HepG2 (cell line): Measurements from ENCODE around the gene TEKT1. TPM values are rescaled to one million over a fixed set of nuclear protein-coding genes. Genes with fewer than 3 reads are reported as not detected.

Experiments used
- ATF7 ChIP-seq, 2 experiments: fragments of 450-650 bp in 1 of 2; sonication (generic) in 1 of 2; formaldehyde crosslinking in 1 of 2; IDR thresholded peaks; 2 replicates each; pipeline versions ENCODE4 v1.4.0 to v1.6.1; 2016 to 2020; ENCODE audit warnings: antibody characterized with exemption in 1 of 2, mild to moderate bottlenecking in 1 of 2, missing genetic modification reagents in 1 of 2
- CHD4 ChIP-seq: fragments of 200-600 bp; sonication (generic); IDR thresholded peaks from 2 replicates; pipeline ENCODE4 v1.7.0; 2017; ENCODE audit warnings: mild to moderate bottlenecking, low read length, borderline replicate concordance
- FOSL1 ChIP-seq: sonication (generic); formaldehyde crosslinking; IDR thresholded peaks from 2 replicates; pipeline ENCODE4 v1.9.0; 2021; ENCODE audit warnings: missing genetic modification reagents, borderline replicate concordance
- KMT2B ChIP-seq: IDR thresholded peaks from 2 replicates; pipeline ENCODE4 v1.6.1; 2016; ENCODE audit warnings: missing genetic modification reagents, missing compliant biosample characterization
- NONO ChIP-seq, 2 experiments: fragments of 450-650 bp in 1 of 2; sonication (generic) in 1 of 2; formaldehyde crosslinking in 1 of 2; IDR thresholded peaks in 1 of 2; conservative IDR thresholded peaks in 1 of 2; 2 replicates each; pipeline versions ENCODE4 v1.6.1 to v1.8.0; 2017 to 2022; ENCODE audit warnings: mild to moderate bottlenecking in 1 of 2, missing genetic modification reagents in 1 of 2, moderate library complexity in 1 of 2
- PITX1 ChIP-seq: sonication (generic); formaldehyde crosslinking; IDR thresholded peaks from 2 replicates; pipeline ENCODE4 v1.5.1; 2020; ENCODE audit warnings: mild to moderate bottlenecking, missing genetic modification reagents
- RXRB ChIP-seq: IDR thresholded peaks from 2 replicates; pipeline ENCODE4 v1.6.1; 2016; ENCODE audit warnings: borderline replicate concordance, missing genetic modification reagents, missing compliant biosample characterization
- SAP130 ChIP-seq: IDR thresholded peaks from 2 replicates; pipeline ENCODE4 v1.6.1; 2016; ENCODE audit warnings: low read depth
- SNAPC2 ChIP-seq: sonication (generic); formaldehyde crosslinking; IDR thresholded peaks from 2 replicates; pipeline ENCODE4 v1.8.1; 2022; ENCODE audit warnings: mild to moderate bottlenecking, missing genetic modification reagents
- YEATS4 ChIP-seq: sonication (generic); formaldehyde crosslinking; IDR thresholded peaks from 2 replicates; pipeline ENCODE4 v1.4.0; 2020; ENCODE audit warnings: missing genetic modification reagents, borderline replicate concordance
- ZFP36L2 ChIP-seq: sonication (generic); formaldehyde crosslinking; IDR thresholded peaks from 2 replicates; pipeline ENCODE4 v1.4.0; 2020; ENCODE audit warnings: missing genetic modification reagents
- ZKSCAN8 ChIP-seq: IDR thresholded peaks from 2 replicates; pipeline ENCODE4 v1.6.1; 2016; ENCODE audit warnings: borderline replicate concordance, missing genetic modification reagents, missing compliant biosample characterization
- ZNF430 ChIP-seq: sonication (generic); formaldehyde crosslinking; IDR thresholded peaks from 2 replicates; pipeline ENCODE4 v1.9.0; 2021; ENCODE audit warnings: mild to moderate bottlenecking, missing genetic modification reagents
- ZNF468 ChIP-seq: sonication (generic); formaldehyde crosslinking; IDR thresholded peaks from 2 replicates; pipeline ENCODE4 v1.8.0; 2022; ENCODE audit warnings: mild to moderate bottlenecking, moderate library complexity, missing genetic modification reagents
- ZNF557 ChIP-seq: sonication (generic); formaldehyde crosslinking; IDR thresholded peaks from 2 replicates; pipeline ENCODE4 v1.4.0; 2020; ENCODE audit warnings: missing genetic modification reagents
- ZNF577 ChIP-seq: sonication (generic); formaldehyde crosslinking; IDR thresholded peaks from 2 replicates; pipeline ENCODE4 v1.4.0; 2020; ENCODE audit warnings: mild to moderate bottlenecking, low read depth, missing genetic modification reagents, borderline replicate concordance
- polyA plus RNA-seq, 8 experiments: library from polyadenylated mRNA; depleted of rRNA in 3 of 8; stranded (reverse) in 7 of 8; unstranded in 1 of 8; fragments of >200 nt; fragmentation: Illumina TruSeq in 4 of 8; extraction: Trizol in 4 of 8; gene quantifications; 2 replicates each; pipeline versions ENCODE4 v1.2.1 to v1.2.3, GENCODE V29; 2011 to 2016; ENCODE audit warnings: low read depth in 4 of 8, missing spikeins in 1 of 8, mixed read lengths in 1 of 8; ENCODE audit not compliant: insufficient read depth in 1 of 8
- total RNA-seq, 5 experiments: library from RNA; depleted of rRNA; stranded (reverse); fragments of >200 nt; fragmentation: Illumina TruSeq; extraction: Trizol; gene quantifications; 2 replicates each; pipeline ENCODE4 v1.2.3, GENCODE V29; 2016; ENCODE audit warnings: low read depth in 1 of 5
- TF ChIP-seq, protein P1 (sequence below), 2 experiments: sonication (generic) in 1 of 2; formaldehyde crosslinking in 1 of 2; IDR thresholded peaks; 2 replicates each; pipeline versions ENCODE4 v1.6.1 to v1.9.0; 2014 to 2022; ENCODE audit warnings: antibody characterized with exemption in 1 of 2, borderline replicate concordance in 1 of 2, inconsistent platforms in 1 of 2, low read depth in 1 of 2, missing genetic modification reagents in 1 of 2
- TF ChIP-seq, protein P2 (sequence below): sonication (generic); formaldehyde crosslinking; IDR thresholded peaks from 2 replicates; pipeline ENCODE4 v1.4.0; 2020; ENCODE audit warnings: missing genetic modification reagents
- TF ChIP-seq, protein P3 (sequence below): IDR thresholded peaks from 2 replicates; pipeline ENCODE4 v1.6.1; 2016

The TEKT1 gene
- total and polyA plus RNA-seq, 2 of the 13 experiments (the other 11 are each of a cell fraction or from before 2014, with no cell fraction given), result not detected

DNA sequence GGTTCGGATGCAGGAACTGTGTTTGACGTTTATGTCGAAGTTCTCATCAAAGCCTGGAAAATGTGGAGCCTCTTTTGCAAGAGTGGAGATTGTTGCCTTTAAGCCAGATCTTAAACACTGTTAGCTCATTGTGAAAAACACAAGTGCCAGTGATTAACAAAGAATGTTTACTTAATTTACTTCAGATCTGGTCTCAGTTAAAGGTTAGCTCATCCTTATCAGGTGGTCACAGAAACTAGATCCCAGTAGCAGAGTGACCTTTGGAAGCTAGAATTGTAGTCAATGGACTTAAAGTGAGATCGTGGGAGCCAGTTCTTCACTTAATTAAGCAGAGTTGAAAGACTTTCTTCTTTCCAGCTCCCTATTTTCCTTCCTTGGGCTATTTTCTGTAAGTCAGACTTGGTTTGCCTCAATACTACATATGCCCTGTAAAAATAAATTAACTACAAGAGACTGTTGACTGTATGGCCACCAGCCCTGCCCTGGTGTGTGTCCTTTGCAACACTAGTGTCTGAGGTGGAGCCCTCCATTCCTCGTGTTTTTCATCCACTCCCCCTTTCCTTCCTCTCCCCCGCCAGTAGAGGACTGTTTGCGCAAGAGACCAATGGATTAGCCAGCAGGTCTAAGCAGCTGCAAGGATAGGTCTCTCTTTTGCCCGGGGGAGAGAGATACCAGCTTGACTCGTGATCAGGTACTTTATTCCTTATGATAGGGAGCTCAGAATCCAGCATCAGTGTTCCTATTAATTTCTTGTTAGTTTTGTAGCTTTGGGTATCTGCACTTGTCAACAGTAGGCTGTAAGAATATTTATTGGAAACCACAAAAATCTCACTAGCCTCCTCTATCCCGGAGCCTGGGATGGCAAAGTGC is 35.3 kb downstream of the TEKT1 start (continued):
- TF ChIP-seq, protein P1, sequence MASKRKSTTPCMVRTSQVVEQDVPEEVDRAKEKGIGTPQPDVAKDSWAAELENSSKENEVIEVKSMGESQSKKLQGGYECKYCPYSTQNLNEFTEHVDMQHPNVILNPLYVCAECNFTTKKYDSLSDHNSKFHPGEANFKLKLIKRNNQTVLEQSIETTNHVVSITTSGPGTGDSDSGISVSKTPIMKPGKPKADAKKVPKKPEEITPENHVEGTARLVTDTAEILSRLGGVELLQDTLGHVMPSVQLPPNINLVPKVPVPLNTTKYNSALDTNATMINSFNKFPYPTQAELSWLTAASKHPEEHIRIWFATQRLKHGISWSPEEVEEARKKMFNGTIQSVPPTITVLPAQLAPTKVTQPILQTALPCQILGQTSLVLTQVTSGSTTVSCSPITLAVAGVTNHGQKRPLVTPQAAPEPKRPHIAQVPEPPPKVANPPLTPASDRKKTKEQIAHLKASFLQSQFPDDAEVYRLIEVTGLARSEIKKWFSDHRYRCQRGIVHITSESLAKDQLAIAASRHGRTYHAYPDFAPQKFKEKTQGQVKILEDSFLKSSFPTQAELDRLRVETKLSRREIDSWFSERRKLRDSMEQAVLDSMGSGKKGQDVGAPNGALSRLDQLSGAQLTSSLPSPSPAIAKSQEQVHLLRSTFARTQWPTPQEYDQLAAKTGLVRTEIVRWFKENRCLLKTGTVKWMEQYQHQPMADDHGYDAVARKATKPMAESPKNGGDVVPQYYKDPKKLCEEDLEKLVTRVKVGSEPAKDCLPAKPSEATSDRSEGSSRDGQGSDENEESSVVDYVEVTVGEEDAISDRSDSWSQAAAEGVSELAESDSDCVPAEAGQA (IDR thresholded peaks at IDR 0.05; ENCODE audit: low read depth), result no peak
- TF ChIP-seq, protein P1 (CRISPR knock-in tag; IDR thresholded peaks at IDR 0.05; ENCODE audit: borderline replicate concordance), result no peak
- peak; percentile 61 for TF ChIP-seq CHD4
- peak; percentile 46; the same call in 1 of the 2 replicates for TF ChIP-seq RXRB (CRISPR knock-in tag)
- peak; percentile 58 for TF ChIP-seq SAP130 (CRISPR knock-in tag)
- peak; percentile 20; the same call in 1 of the 2 replicates for TF ChIP-seq KMT2B (CRISPR knock-in tag)
- 0 out of 2 replicates have a peak, but pooled peaks have one; percentile 48 for TF ChIP-seq YEATS4 (CRISPR knock-in tag)
- 0 out of 2 replicates have a peak, but pooled peaks have one; percentile 4 for TF ChIP-seq ATF7 (IDR thresholded peaks at IDR 0.05)
- no peak; the same call in 1 of the 2 replicates for TF ChIP-seq ATF7 (CRISPR knock-in tag; IDR thresholded peaks at IDR 0.05)
- TF ChIP-seq, protein P2, sequence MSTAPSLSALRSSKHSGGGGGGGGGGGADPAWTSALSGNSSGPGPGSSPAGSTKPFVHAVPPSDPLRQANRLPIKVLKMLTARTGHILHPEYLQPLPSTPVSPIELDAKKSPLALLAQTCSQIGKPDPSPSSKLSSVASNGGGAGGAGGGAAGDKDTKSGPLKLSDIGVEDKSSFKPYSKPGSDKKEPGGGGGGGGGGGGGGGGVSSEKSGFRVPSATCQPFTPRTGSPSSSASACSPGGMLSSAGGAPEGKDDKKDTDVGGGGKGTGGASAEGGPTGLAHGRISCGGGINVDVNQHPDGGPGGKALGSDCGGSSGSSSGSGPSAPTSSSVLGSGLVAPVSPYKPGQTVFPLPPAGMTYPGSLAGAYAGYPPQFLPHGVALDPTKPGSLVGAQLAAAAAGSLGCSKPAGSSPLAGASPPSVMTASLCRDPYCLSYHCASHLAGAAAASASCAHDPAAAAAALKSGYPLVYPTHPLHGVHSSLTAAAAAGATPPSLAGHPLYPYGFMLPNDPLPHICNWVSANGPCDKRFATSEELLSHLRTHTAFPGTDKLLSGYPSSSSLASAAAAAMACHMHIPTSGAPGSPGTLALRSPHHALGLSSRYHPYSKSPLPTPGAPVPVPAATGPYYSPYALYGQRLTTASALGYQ, result peak; percentile 48; the same call in 1 of the 2 replicates
- peak; percentile 56; the same call in 1 of the 2 replicates for TF ChIP-seq ZKSCAN8 (CRISPR knock-in tag)
- TF ChIP-seq ZFP36L2 (CRISPR knock-in tag), result no peak
- TF ChIP-seq, protein P3, sequence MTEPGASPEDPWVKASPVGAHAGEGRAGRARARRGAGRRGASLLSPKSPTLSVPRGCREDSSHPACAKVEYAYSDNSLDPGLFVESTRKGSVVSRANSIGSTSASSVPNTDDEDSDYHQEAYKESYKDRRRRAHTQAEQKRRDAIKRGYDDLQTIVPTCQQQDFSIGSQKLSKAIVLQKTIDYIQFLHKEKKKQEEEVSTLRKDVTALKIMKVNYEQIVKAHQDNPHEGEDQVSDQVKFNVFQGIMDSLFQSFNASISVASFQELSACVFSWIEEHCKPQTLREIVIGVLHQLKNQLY (CRISPR knock-in tag), result 0 out of 2 replicates have a peak, but pooled peaks have one; percentile 16
- TF ChIP-seq ZNF468 (CRISPR knock-in tag), result 0 out of 2 replicates have a peak, but pooled peaks have one; percentile 15
- no peak for TF ChIP-seq ZNF557
- TF ChIP-seq ZNF430 (CRISPR knock-in tag), result no peak
- TF ChIP-seq NONO (IDR thresholded peaks at IDR 0.05), result no peak
- TF ChIP-seq NONO (CRISPR knock-in tag; conservative IDR thresholded peaks at IDR 0.05), result 0 out of 2 replicates have a peak, but pooled peaks have one; percentile 45
- TF ChIP-seq PITX1, result peak; percentile 22; the same call in 1 of the 2 replicates
- no peak for TF ChIP-seq ZNF577 (CRISPR knock-in tag)
- TF ChIP-seq SNAPC2 (CRISPR knock-in tag), result no peak
- TF ChIP-seq FOSL1 (CRISPR knock-in tag), result no peak
